CD4-positive, alpha-beta T cell treated with Interleukin-21 for 1 hour (primary cell): ENCODE data around the gene RIIAD1.
"Not testable (repeated sequence)": the region's sequence is repeated elsewhere in the genome, so short reads cannot be mapped to it uniquely, and the experiment has no call there.

ENCODE experiments used
- DNase-seq: peaks from one replicate; pipeline ENCODE4 v3.0.0-alpha.2; 2020

RIIAD1 gene

GRCh38 chr1:151720974-151721787, at the start of gene RIIAD1:
RIIAD1 (plus strand) TSS chr1:151721522; CDS start chr1:151721537, 15 bp downstream.
- DNase-seq, result peak; percentile 59

GRCh38 chr1:151673407-151673806, 47.9 kb upstream of the RIIAD1 start:
- DNase-seq, result no peak

- DNase-seq, result no peak
Observed at GRCh38 chr1:151680391-151680790, 40.9 kb upstream of the RIIAD1 start.

GRCh38 chr1:151680826-151681225, 40.5 kb upstream of the RIIAD1 start:
- DNase-seq, result no peak

GRCh38 chr1:151681923-151682322, 39.4 kb upstream of the RIIAD1 start:
- DNase-seq, result no peak

- DNase-seq, result not testable (repeated sequence)
Observed at GRCh38 chr1:151682901-151683300, 38.4 kb upstream of the RIIAD1 start.

GRCh38 chr1:151684128-151684527, 37.2 kb upstream of the RIIAD1 start:
- DNase-seq, result no peak

GRCh38 chr1:151686561-151686960, 34.8 kb upstream of the RIIAD1 start:
- DNase-seq, result no peak

- DNase-seq, result no peak
Observed at GRCh38 chr1:151689494-151689893, 31.8 kb upstream of the RIIAD1 start.

- peak; percentile 10 for DNase-seq
Observed at GRCh38 chr1:151692226-151692625, 29.1 kb upstream of the RIIAD1 start.

GRCh38 chr1:151693057-151693651, 28.2 kb upstream of the RIIAD1 start:
- DNase-seq, result no peak

GRCh38 chr1:151701515-151701914, 19.8 kb upstream of the RIIAD1 start:
- DNase-seq, result no peak

GRCh38 chr1:151702936-151703335, 18.4 kb upstream of the RIIAD1 start:
- no peak for DNase-seq

GRCh38 chr1:151703813-151704212, 17.5 kb upstream of the RIIAD1 start:
- DNase-seq, result no peak

- DNase-seq, result no peak
Observed at GRCh38 chr1:151704246-151704645, 17.1 kb upstream of the RIIAD1 start.

GRCh38 chr1:151705146-151705545, 16.2 kb upstream of the RIIAD1 start:
- no peak for DNase-seq

GRCh38 chr1:151705753-151706463, 15.4 kb upstream of the RIIAD1 start:
- DNase-seq, result no peak

- DNase-seq, result no peak
Observed at GRCh38 chr1:151706464-151707415, 14.6 kb upstream of the RIIAD1 start.

- DNase-seq, result no peak
Observed at GRCh38 chr1:151707541-151708065, 13.7 kb upstream of the RIIAD1 start.

- no peak for DNase-seq
Observed at GRCh38 chr1:151708891-151709290, 12.4 kb upstream of the RIIAD1 start.

- DNase-seq, result peak; percentile 15
Observed at GRCh38 chr1:151710187-151710840, 11.0 kb upstream of the RIIAD1 start.
